ENCODE measurements around the gene NRROS.
A peak's percentile ranks its signal among the peaks of the same experiment; 100 is the strongest.

The NRROS gene

GRCh38 chr3:196652961-196653795 lies 13.7 kb downstream of the NRROS start:
- no peak overlapping the region for H3K4me3 Mint-ChIP-seq
- peaks cover 65% of the 10 kb centered on the region for H3K36me3 Mint-ChIP-seq
- no peak for ATAC-seq
- no peaks in the 10 kb centered on the region for H3K9me3 Mint-ChIP-seq
- peak overlapping the region; percentile 74 for H3K27ac Mint-ChIP-seq
- H3K4me1 Mint-ChIP-seq = peaks cover 35% of the 10 kb centered on the region
- no peak for DNase-seq (ENCODE audit: low spot score in 2 of 2)

- H3K9me3 Mint-ChIP-seq = no peaks in the 10 kb centered on the region
- peaks cover 35% of the 10 kb centered on the region for H3K4me1 Mint-ChIP-seq
- peak overlapping the region; percentile 74 for H3K27ac Mint-ChIP-seq
- H3K36me3 Mint-ChIP-seq = peaks cover 65% of the 10 kb centered on the region
- ATAC-seq = no peak
- no peak overlapping the region for H3K4me3 Mint-ChIP-seq
- no peak for DNase-seq (ENCODE audit: low spot score in 2 of 2)
These were observed 14.7 kb downstream of the NRROS start for GRCh38 chr3:196654006-196654734.

- H3K27ac Mint-ChIP-seq = peak overlapping the region; percentile 74
- peaks cover 35% of the 10 kb centered on the region for H3K4me1 Mint-ChIP-seq
- H3K9me3 Mint-ChIP-seq = no peaks in the 10 kb centered on the region
- H3K36me3 Mint-ChIP-seq = peaks cover 68% of the 10 kb centered on the region
- H3K4me3 Mint-ChIP-seq = no peak overlapping the region
- ATAC-seq = no peak
- no peak for DNase-seq (ENCODE audit: low spot score in 2 of 2)
These were observed 15.2 kb downstream of the NRROS start for GRCh38 chr3:196654735-196655090.

GRCh38 chr3:196655496-196655895 lies 16.0 kb downstream of the NRROS start:
- H3K9me3 Mint-ChIP-seq = no peaks in the 10 kb centered on the region
- H3K4me3 Mint-ChIP-seq = no peak overlapping the region
- no peak overlapping the region for H3K27ac Mint-ChIP-seq
- peaks cover 70% of the 10 kb centered on the region for H3K36me3 Mint-ChIP-seq
- ATAC-seq (no peak), DNase-seq (ENCODE audit: low spot score in 2 of 2) (no peak)
- peaks cover 31% of the 10 kb centered on the region for H3K4me1 Mint-ChIP-seq

GRCh38 chr3:196656213-196656612 lies 16.7 kb downstream of the NRROS start:
- Mint-ChIP-seq H3K9me3 (no peaks in the 10 kb centered on the region), H3K4me3 (no peak overlapping the region), H3K27ac (no peak overlapping the region), H3K4me1 (peaks cover 24% of the 10 kb centered on the region), H3K36me3 (peaks cover 77% of the 10 kb centered on the region)
- ATAC-seq (no peak), DNase-seq (ENCODE audit: low spot score in 2 of 2) (no peak)

- ATAC-seq = no peak
- Mint-ChIP-seq H3K4me1 (no peaks in the 10 kb centered on the region), H3K36me3 (peaks cover 71% of the 10 kb centered on the region), H3K4me3 (no peak overlapping the region), H3K27ac (no peak overlapping the region), H3K9me3 (no peaks in the 10 kb centered on the region)
- no peak for DNase-seq (ENCODE audit: low spot score in 2 of 2)
These were observed 20.4 kb downstream of the NRROS start for GRCh38 chr3:196659901-196660351.

- Mint-ChIP-seq H3K4me3 (no peak overlapping the region), H3K27ac (no peak overlapping the region), H3K36me3 (peaks cover 64% of the 10 kb centered on the region), H3K4me1 (no peaks in the 10 kb centered on the region), H3K9me3 (no peaks in the 10 kb centered on the region)
- ATAC-seq (no peak), DNase-seq (ENCODE audit: low spot score in 2 of 2) (no peak)
These were observed 21.1 kb downstream of the NRROS start for GRCh38 chr3:196660381-196661166.

GRCh38 chr3:196661400-196661799 lies 21.9 kb downstream of the NRROS start:
- Mint-ChIP-seq H3K27ac (no peak overlapping the region), H3K9me3 (no peaks in the 10 kb centered on the region), H3K36me3 (peaks cover 56% of the 10 kb centered on the region), H3K4me3 (no peak overlapping the region), H3K4me1 (no peaks in the 10 kb centered on the region)
- DNase-seq (ENCODE audit: low spot score in 2 of 2) (no peak), ATAC-seq (no peak)

GRCh38 chr3:196662033-196662432 lies 22.5 kb downstream of the NRROS start:
- no peak overlapping the region for H3K4me3 Mint-ChIP-seq
- no peaks in the 10 kb centered on the region for H3K4me1 Mint-ChIP-seq
- no peaks in the 10 kb centered on the region for H3K9me3 Mint-ChIP-seq
- H3K36me3 Mint-ChIP-seq = peaks cover 50% of the 10 kb centered on the region
- DNase-seq (ENCODE audit: low spot score in 2 of 2) (no peak), ATAC-seq (no peak)
- no peak overlapping the region for H3K27ac Mint-ChIP-seq

- Mint-ChIP-seq H3K4me1 (no peaks in the 10 kb centered on the region), H3K4me3 (no peak overlapping the region), H3K36me3 (peaks cover 41% of the 10 kb centered on the region), H3K9me3 (no peaks in the 10 kb centered on the region), H3K27ac (no peak overlapping the region)
- DNase-seq (ENCODE audit: low spot score in 2 of 2) = no peak
- no peak for ATAC-seq
These were observed 23.4 kb downstream of the NRROS start for GRCh38 chr3:196662711-196663571.

GRCh38 chr3:196666001-196666867 lies 26.7 kb downstream of the NRROS start:
- H3K27ac Mint-ChIP-seq = no peak overlapping the region
- DNase-seq (ENCODE audit: low spot score in 2 of 2) = no peak

GRCh38 chr3:196667056-196667825 lies 27.7 kb downstream of the NRROS start:
- ATAC-seq (no peak), DNase-seq (ENCODE audit: low spot score in 2 of 2) (no peak)
- Mint-ChIP-seq H3K9me3 (no peaks in the 10 kb centered on the region), H3K36me3 (peaks cover 11% of the 10 kb centered on the region), H3K27ac (no peak overlapping the region), H3K4me1 (peaks cover 13% of the 10 kb centered on the region), H3K4me3 (no peak overlapping the region)

More at GRCh38 chr3:196666001-196666867, 26.7 kb downstream of the NRROS start:
- Mint-ChIP-seq H3K4me3 (no peak overlapping the region), H3K36me3 (peaks cover 18% of the 10 kb centered on the region), H3K4me1 (peaks cover 7% of the 10 kb centered on the region), H3K9me3 (no peaks in the 10 kb centered on the region)
- no peak for ATAC-seq

- Mint-ChIP-seq H3K36me3 (peaks cover 5% of the 10 kb centered on the region), H3K27ac (peak overlapping the region; percentile 49), H3K4me3 (no peak overlapping the region), H3K4me1 (peaks cover 13% of the 10 kb centered on the region), H3K9me3 (no peaks in the 10 kb centered on the region)
- no peak for DNase-seq (ENCODE audit: low spot score in 2 of 2)
- ATAC-seq = no peak
These were observed 30.8 kb downstream of the NRROS start for GRCh38 chr3:196670339-196670738.
